Islet of Langerhans (tissue), 1 donor: ENCODE measurements around the gene ELMO2.

ENCODE experiments used
- FAIRE-seq: peaks from one replicate; lab custom pipeline; 2011; peaks lifted over from hg19 to GRCh38; lab: Jason Lieb, UNC

The ELMO2 gene

DNA sequence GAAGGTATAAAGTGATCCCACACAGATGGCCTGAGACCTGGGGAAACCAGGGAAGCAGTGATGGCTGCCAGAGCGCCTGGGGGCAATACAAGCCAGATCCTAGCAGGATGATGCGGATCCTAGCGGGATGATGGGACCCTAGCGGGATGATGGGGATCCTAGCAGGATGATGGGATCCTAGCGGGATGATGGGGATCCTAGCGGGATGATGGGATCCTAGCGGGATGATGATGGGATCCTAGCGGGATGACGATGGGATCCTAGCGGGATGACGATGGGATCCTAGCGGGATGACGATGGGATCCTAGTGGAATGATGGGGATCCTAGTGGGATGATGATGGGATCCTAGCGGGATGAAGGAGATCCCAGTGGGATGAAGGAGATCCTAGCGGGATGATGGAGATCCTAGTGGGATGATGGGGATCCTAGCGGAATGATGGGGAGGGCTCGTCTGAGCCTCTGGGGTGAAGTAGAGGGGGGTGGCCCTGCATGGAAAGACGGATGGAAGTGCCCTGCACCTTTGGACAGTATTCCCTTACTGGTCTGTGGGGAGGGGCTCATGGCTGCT, 54.0 kb downstream of the ELMO2 start:
- no peak for FAIRE-seq

DNA sequence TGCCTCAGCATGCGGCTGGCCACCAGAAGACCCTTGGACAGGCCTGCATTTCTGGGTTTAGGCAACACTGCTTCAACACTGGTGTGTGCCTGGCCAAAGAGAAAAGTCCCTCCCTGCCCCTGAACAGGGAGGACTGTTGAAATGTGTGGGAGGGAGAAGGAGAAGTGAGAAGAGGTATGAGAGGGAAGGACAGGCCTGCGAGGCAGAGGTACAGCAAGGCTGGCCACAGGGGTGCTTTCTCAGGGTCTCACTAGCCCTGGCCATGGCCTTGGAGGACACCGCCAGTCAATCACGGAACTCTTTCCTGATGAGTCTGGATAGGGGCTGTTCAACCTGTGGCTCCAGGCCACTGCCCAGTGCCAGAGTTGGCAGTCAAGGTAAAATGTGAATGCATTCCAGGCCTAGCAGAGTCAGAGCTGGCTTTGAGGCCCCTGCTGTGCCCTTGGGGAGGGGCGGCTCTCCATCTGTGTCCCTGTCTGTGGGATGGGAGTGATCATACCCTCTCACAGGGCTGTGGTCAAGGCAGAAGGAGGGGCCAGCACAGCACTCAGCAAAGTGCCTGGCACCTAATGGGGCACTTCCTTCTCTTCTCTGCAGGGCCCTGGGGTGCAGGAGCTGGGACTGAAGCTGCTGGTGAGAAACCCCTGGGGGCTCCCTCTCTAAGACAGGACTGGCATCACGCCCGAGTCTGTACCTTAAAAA, 54.9 kb downstream of the ELMO2 start:
- no peak for FAIRE-seq

- no peak for FAIRE-seq
These were observed 55.5 kb downstream of the ELMO2 start for GRCh38 chr20:46350986-46351267.

GRCh38 chr20:46350201-46350985, 56.0 kb downstream of the ELMO2 start:
- FAIRE-seq, result no peak

DNA sequence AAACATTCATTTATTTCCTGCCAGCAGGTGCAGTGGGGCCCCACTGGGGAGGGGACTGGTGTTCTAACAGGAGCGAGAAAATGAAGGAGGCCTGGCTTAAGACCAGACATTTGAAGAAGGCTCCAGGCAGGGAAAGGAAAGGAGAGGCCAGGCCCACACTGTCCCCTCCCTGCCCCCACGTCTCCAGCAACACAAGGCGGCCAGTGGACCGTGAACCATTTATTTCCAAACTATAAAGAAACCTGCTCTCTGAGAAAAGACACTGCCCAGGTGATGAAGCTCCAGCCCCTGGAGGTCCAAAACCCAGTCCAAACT, 56.7 kb downstream of the ELMO2 start:
- no peak for FAIRE-seq

DNA sequence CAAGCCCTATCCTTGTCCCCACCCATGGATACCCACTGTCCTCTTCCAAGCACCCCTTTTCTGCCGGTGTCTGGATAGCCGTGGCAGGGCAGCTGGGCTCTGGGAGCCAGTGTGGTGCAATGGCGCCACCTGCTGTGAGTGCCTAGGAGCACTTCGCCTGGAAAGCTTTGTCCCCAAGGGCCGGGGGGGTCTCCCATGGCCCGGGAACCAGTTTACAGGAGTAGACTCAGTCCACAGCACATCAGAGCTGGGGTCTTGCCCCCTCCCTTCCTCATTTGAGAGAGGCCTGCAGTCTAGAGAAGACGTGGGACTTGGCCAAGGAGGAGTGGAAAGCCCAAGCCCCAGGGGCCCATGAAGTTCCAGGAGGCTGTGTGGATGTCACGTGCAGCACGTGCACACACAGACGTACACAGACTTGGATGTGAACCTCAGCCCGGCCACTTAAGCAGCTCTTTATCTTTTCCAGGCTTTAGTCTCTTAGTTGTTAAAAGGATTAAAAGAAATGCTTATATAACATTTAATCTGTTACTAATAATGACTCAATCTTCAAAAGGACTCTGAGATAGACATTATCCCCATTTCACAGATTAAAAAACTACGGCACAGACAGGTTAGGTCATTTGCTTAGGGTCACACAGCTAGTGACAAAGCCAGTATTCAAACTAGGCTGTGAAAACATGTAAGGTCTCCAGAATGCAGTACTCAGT, 57.2 kb downstream of the ELMO2 start:
- FAIRE-seq, result no peak

DNA sequence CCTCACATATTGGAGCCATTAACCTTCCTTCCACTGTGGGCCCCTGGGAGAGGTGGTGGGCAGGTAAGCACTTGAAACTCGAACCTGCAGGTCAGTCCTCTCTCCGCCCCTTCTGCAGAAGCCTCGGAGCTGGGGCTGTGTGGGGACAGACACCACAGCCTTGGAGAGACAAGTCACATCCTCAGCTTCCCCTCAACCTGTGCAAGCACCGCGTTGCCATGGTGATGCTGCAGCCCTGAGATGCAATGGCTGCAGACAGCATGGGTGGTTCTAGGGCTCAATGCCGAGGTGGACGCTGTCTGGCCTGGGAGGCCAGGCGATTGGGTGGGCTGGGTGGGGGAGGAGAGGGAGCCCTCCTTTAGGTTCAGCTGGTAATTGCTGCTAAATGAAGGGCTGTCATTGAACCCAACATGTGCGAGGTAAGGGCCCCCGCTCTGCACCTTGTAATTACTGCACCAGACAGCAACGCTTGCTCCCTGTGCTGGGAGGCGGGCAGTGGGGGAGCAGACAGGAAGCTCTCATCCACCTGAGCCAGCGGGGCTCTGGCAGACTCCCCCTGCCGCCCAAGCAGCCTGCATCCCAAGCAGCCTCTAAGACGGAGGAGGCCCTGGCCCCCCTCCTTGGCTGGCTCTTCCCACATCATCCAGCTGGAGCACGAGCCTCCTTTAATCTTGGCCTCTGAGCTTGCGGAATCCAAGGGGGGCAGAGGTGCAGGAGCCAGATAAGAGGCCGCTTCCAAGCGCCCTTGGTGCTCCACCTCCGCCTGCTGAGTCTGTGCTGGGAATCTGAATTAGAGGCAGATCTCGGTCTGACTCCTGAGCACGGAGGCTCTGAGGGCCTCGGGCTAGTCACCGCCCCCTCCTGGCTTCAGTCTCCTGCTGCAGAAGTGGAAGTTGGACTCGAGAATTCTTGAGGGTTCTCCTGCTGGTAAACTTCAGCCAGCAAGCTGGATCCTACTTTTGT, 58.3 kb downstream of the ELMO2 start:
- no peak for FAIRE-seq

GRCh38 chr20:46346770-46347169, 59.6 kb downstream of the ELMO2 start:
- no peak for FAIRE-seq

DNA sequence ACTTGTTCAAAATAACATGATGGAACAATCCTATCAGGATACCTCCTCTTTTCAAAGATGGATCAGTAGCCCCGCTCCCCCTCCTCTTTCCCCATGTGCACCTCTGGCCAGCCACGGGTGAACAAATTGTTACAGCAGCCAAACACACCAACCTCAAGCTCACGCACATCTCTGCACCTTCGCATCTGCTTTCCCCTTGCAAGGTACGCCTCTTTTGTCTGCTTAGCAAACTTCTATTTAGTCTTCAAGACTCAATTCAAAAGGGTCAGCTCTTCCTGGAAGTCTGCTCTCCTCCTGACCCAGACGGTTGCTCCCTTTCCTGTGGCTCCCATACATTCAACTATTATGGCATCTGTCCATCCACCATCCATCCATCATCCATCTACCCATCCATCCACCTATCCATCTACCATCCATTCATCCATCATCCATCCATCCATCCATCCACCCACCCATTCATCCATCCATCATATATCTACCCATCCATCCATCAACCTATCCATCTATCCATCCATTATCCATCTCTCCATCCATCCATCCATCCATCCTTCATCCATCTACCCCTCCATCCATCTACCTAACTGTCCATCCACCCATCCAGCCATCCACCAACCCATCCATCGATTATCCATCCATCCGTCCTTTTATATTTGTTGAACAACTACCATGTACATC, 61.8 kb downstream of the ELMO2 start:
- no peak for FAIRE-seq

DNA sequence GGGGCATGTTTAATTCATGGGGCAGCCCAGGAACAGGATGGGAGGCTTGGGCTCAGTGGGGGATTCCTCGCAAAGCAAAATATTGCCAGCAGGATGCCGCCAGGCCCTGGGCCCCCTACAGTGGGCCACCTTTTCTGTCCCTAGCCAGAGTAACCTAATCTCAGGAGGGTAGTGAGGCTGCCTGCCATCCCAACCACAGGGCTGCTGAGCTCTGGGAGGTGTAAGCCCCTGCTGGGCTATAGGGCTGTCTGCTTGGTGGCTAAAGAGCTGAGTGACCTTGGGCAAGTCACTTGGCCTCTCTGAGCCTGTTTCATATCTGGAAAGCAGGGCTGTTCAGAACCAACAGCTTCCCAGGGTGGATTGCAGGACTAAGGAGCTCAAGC, 62.4 kb downstream of the ELMO2 start:
- no peak for FAIRE-seq

DNA sequence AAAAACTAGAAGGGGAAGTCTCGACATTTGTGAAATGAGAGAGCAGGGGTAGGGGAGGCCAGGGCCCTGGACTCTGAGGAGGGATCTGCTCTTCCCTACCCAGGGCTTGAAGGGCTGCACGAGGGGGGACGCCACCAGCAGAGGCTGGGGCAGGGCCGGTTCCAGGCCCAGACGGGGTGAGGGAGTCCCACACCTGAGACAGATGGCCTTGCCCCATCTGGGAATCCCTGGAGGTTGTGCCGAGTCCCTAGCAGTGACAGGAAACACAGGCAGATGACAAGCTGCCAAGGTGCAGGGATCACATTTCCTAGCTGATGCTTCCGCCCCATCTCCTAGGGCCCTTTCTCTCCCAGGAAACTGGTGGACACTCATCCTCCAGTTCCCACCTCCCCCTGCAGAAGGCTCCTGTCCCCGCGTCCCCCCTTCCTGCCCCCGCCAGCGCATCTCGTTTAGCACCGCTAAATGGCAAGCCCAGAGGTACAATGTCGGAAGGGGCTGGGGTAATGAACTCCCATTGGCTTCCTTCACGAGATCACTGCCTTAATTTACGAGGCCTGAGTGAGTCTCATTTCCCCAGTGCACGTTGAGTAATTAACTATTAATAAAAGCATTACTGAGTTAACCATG, 63.0 kb downstream of the ELMO2 start:
- FAIRE-seq, result no peak

DNA sequence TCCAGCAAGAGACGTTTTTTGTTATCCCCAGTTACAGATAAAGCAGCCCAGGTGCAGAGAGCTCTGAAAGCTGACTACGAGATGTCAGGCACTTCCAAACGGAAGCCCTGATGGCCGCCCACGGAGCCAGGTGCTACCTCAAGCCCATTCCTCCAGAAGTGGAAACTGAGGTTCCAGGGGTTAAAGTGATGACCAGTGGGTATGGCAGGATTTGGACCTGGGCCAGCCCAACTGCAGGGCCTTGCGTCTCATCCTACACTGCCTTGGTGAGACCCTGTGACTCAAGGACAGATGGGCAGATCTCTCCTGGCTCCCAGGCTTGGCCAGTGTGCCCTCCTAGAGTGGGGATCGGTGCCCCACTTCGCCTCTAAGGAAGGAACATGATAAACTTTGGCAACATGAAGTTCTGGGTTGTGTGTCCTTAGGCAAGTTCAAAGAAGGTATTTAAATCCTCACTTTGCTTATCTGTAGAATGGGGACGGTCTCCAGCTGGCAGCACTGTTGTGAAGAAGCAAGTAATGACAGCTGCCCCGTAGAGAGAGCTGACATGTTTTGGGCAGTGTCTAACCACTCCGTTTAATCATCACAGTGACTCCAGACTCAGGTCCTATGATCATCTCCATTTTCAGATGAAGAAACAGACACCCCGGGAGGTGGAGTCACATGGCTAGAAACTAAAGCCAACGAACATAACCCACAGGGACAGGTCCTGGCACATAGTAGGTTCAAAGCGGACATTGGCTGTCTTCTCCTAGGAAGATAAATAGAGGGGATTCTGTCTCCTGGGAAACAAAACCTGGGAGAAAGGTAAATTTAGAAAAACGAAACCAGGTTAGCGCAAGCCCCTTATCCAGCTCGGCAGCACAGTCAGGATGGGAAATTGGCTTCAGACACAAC, 63.7 kb downstream of the ELMO2 start:
- no peak for FAIRE-seq

DNA sequence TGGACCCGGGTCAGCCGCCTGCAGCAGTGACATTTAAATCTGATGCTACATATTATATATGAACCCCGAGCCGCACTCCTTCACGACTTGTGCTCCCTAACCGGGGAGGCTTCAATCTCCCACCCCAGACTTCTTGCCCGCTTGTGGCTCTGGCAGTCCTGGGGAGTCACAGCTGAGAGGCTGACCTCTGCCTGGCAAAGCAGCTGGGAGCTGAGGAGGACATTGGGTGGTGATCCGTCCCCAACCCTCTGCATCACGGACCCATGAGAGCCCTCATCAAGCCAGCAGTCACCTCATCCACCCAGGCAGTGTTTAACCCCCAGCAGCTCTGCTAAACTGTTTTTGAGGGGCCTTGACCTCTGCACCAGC, 64.4 kb downstream of the ELMO2 start:
- no peak for FAIRE-seq

DNA sequence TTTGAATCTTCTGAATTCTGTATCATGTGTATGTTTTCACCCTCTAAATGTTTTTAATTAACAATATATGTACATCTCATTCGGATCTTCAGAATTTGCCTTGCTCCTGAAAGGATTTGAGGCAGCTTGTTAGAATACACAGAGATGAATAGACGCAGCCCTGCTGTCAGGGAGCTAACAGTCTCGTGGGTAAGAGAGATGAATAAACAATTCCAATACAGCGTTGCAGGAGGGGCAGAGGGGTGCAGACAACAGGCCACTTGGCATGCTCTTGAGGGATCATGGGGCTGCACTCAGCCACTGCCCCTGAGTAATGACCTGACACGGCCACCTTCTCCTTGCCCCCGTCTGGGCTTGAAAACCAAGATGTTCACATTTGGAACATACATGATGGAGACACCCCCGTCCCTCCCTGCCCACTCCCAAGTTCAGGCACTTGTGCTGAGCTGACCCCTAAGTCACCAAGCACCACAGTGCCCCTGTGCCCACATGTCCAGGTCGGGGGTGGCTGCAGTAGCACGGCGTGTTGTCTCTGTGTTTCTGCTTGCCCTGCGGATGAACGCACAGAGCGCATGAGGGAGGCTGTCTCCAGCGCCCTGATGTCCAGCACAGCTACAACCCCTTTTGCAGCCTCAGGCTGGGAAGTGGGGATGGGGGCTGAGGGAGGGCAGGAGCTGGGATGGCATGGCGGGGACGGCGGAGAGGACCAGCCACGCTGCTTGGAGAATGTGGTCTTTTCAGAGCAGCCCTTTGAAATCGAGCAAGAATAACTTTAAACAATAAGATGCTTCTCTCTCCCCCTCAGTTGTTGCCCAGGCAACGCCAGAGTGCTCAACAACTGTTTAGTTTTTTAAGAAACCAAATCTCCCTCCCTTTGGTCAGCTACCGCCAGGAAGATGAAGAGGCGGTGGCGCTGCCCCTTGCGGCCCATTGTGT, 65.1 kb downstream of the ELMO2 start:
- no peak for FAIRE-seq

DNA sequence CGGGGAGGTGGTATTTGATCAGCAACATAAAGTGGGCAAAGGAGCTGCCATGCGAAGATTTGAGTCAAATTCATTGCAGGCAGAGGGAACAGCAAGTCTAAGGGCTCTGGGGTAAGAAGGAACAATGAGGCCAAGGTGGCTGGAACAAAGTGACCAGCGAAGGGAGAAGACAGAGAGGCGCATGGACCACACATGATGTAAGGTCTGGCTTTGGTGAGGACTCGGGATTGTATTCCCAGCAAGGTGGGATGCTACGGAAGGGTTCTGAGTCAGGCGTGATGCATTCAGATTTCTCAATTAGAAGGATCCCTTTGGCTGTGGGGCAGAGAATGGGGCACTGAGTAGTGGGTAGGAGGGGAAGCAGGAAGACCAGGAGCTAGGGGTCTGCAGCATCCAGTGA, 67.4 kb downstream of the ELMO2 start:
- FAIRE-seq, result no peak

GRCh38 chr20:46336735-46337134, 69.7 kb downstream of the ELMO2 start:
- FAIRE-seq, result no peak

GRCh38 chr20:46334303-46334904, 72.0 kb downstream of the ELMO2 start:
- FAIRE-seq, result no peak

DNA sequence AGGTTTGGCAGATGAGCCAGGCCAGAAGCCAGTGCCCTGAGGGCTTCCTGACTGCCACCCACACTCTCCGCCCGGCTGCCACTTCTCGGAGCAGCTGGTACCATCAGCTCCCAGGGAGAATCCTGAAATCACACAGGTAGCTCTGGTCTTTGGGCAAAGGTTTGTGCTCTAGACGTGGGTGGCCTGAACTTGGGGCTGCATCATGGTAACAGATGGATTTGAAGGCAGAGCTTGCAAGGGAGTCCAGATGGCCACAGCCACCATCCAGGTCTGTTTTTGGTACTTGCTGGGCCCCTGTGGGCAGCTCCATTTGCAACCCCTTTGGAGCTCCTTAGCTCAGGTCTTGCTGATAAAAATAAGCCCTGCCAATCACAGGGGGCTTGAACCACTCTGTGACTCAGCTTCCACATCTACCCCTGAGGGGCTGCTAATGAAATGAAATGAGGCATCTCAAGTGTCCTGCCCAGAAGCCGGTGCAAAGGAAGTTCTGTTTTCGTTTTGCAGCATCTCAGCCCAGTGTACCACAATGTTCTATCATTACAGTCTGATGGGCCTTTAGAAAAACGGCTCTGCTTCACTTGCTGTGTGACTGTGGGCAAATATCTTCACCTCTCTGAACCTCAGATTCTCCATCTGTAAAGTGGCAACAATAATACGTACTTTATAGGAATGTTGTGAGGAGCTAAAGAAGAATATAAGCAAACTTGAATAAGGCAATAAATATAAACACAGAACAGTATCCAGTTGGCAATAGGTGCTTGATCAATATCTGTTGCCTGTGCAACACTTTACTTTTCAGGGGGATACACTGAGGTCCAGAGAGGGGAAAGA, 73.0 kb downstream of the ELMO2 start:
- no peak for FAIRE-seq
